Inflammatory macrophage treated with lipopolysaccharide for 1 hour (primary cell): Measurements from ENCODE around the gene ATF7.
"Not testable (repeated sequence)": the region's sequence is repeated elsewhere in the genome, so short reads cannot be mapped to it uniquely, and the experiment has no call there.

ENCODE experiments used
- DNase-seq, 2 donors: peaks; one replicate each; pipeline ENCODE4 v3.0.0-alpha.2; 2020 to 2022

The ATF7 gene

DNA sequence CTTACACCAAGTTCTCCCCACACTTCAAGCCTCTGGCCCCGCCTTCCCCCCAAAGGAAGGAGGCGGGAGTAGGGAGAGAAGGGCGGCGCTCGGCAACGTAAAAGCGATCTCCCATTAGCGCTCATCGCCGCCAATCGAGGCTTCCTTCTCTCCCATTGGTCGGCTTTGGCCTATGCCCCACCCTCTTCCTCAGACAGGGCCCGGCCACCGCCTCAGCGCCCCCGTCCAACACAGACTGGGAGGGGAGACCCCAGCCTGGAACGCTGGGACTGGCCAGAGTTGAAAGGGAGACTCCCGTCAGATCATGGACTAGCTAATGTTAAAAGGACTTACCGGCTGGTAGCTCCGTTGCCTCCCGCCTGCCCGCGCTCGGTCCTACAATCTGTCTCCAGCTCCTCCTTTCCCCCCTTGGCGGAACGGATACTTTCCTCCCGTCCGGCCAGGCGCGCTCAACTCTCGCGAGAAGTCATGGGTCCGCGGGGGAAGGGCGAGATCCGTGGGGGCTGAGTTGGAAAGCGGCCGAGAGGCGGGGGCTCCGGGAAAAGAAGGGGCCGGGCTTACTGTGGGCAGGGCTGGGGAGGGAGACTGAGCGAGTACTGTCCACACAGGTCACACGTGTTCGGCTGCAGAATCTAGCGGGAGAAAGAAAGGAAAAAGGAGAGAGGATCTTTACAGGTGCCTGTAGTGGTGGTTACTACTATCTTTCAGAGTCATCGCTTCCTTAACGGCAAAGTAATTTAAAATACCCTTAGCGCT lies at the start of gene ATF7:
TSS of gene ATF7 (minus strand) at position 437 of the 756 bp plus-strand sequence. CDS start 25,382 bp downstream, outside the sequence.
- peak; percentile 96 to 100 for DNase-seq

DNA sequence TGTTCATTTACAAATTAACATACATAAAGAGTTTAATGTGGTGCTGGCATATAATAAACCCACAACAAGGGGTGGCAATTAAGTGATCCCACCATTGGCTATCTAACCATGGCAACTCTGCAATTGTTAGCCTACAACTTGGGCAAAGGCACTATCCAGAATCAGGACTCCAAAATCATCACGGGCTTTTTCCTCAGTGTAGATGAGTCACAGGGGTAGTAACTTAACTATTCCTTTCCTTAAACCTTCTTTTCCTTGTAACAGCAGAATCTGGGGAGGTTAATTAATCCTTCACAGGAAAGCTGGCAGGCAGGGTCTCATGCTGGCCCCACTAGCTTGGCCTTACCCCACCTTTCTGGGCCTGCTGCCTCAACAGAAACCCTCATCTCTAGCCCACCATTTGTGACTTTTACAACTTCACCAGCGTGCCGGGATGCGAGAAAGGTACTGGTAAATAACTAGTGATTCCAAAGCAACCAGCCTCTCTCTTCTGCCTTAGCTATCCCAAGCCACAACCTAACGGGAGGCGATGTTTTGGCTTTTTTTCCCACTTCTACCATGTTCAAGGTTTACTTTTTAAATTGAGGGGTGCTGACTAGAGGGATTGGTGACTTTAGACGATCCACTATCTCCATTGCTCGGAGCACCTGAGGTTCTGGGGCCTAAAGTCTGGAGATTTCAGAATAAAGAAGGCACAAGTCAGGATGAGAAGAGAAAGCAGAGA lies 49.0 kb upstream of the ATF7 start:
- DNase-seq: peak in 1 of 2 donors; percentile 12

DNA sequence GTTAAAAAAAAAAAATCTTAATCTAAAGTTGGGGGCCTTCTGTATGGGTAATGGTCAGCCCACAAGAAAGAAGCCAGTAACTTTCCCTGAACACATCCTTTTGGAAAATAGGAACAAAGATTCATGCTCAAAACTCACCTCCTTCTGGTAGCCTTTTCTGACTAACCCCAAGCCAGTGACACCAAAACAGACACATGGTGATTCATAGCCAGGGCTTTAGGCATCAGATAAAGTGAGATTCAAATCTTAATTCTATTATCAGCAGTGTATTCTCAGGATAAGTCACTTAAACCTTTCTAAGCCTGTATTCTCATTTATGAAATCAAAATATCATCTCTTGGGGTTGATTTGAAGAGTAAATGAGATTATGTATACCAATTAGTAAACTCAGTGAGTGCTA lies 44.8 kb upstream of the ATF7 start:
- no peak for DNase-seq

DNA sequence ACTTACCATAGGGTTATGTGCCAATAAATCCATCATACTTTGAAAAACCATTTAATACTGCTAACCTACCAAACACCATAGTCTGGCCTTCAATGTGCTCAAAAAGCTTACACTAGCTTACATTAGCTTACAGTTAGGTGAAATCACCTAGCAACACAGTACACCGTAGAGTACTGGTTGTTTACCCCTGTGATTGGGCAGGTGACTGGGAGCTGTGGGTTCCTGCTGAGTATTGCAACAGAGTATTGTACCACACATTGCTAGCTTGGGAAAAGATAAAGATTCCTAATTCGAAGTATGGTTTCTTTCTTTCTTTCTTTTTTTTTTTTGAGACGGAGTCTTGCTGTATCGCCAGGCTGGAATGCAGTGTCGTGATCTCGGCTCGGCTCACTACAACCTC lies 44.1 kb upstream of the ATF7 start:
- DNase-seq: no peak

DNA sequence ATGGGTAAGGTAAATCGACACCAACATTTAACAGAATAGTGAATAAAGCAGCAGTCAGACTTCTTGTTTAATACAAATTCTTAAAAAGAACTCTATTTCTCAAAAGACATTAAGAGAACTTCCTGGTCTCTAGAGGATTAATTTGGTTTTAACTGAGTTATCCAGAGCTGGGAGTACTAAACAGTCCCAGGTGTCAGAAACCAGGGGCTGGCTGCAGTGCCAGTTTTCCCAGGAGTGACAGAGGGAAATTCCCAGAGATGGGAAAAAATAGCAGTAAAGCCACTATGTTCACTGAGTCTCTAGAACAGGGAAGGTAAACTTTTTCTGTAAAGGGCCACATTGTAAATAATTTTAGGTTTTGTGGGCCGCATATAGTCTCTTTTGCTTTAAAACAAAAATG lies 40.9 kb upstream of the ATF7 start:
- no peak for DNase-seq

DNA sequence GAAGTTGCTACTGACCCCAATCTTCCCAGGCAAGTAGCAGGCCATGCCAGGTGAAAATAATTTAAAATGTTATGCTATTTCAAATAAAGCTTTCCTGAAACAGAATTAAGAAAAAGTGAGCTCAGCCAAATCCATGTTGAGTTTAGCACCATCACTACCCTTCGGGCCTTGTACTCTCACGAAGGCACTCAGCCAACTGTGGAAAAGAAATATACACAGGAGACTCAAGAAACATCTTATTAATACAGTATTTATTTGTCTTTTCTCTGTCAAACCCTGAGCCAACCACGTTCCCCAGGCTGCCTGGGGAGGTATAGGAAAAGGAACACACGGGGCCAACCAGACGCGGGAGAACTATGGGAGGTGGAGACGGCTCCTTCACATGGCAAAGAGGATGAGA lies 38.8 kb upstream of the ATF7 start:
- DNase-seq: no peak

DNA sequence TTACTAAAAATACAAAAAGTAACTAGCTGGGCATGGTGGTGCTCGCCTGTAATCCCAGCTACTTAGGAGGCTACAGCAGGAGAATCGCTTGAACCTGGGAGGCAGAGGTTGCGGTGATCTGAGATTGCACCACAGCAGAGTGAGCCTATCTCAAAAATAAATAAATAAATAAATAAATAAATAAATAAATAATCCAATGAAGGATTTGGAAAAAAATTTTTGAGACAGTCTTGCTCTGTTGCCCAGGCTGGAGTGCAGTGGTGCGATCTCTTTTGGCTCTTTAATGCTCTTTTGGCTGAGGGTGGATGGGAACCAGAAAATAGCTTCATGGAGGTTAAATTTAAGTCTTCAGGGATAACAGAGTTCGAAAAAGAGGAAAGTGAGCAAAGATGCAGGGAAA lies 38.0 kb upstream of the ATF7 start:
- DNase-seq: no peak

DNA sequence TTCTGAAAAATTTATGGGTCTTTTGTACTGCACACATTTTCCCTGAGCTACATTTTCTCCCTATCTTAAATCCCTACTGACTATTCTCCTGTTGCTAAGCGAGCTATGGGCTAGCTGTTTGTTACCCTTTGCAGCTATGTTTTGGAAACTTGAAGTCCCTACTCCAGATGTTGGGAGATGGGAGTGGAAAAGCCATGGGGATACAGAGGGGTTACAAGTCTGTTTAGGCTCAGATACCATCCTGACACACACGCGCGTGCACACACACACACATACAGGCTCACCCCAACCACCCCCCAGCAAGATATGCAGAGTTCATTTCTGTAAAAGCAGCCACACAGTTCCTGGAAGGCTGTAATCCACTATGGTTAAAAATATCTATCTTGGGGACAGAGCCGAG lies 33.9 kb upstream of the ATF7 start:
- DNase-seq: no peak

DNA sequence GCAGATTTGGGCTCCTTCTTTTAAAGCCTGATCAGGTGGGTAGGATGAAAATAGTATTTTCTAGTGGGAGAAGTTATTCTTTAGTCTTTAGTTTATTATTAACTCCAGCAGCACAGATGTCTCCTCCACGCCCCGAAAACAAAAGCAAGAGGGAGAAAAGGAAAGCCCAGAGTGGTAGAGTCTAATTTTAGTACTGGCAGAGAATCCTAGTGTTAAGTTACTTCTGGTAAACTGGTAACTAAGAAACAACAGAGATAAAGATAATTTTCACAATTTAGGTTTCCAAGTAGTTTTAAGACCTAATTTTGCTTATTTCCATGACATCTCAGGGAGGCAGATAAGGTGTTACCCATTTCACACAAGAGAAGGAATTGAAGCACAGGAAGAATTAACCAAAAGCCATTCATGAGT lies 33.4 kb upstream of the ATF7 start:
- DNase-seq: no peak

DNA sequence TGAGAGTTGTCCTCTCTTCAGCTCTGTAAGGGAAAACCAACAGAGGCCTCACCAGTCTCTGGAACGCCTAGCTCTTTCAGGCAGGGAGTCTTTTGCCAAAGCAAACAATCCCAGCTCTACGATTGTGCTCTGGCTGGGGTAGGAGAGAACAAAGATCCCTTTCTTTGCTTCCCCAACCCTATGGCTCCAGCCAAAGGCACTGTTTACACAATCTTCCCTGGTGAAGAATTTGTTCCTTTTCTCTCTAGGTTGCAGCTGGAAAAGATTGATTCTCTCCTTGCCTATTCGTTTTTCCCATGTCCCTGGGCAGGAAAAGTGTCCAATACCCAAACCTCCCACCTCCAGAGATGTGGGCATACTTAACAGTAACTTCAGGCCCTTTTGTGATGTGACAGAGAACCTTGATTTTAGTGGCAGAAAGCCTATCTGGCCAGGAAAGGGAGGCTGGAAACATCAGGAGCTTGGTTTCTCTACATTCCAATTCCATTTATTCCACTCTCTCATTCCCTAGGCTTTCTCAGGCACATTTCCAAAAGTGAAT lies 32.9 kb upstream of the ATF7 start:
- no peak for DNase-seq

DNA sequence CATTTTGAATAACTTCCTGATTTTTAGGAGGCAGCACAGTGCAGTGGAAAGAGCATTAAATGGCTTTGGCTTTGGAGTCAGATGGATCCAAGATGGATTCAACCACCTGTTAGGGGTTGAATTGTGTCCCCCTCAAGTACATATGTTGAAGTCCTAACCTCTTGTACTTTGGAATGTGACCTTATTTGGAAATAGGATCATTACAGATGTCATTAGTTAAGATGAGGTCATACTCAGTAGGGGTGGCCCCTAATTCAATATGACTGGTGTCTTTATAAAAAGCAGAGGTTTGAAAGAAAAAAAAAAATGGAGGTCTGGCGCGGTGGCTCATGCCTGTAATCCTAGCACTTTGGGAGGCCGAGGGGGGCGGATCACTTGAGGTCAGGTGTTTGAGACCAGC lies 30.9 kb upstream of the ATF7 start:
- DNase-seq: no peak

DNA sequence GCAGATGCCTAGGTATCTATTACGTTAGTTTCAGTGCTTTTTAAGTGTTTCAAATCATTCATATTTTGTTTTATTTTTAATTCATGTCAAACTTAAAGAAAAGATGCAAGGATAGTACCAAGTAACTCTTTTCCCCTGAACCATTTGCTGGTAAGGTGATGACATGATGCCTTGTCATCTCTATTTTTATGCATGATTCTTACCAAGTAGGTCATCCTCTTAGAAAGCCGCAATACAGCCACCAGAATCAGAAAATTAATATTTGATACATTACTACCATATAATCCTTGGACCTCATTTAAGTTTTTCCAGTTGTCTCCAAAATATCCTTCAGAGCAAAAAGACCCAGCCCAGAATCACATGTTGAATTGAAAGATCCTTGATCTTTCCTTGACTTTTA lies 27.4 kb upstream of the ATF7 start:
- DNase-seq: no peak

DNA sequence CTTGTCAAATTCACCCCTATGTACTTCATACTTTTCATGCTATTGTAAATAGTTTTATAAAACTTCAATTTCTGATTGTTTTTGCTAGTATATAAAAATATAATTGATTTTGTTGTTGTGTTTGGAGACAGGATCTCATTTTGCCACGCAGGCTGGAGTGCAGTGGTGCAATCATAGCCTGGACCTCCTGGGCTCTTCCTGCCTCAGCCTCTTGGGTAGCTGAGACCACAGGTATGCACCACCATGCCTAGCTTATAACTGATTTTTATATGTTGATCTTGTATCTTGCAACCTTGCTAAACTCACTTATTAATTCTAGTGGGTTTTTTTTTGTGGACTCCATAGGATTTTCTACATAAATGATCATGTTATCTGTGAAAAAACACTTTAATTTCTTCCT lies 26.2 kb upstream of the ATF7 start:
- DNase-seq: no peak

DNA sequence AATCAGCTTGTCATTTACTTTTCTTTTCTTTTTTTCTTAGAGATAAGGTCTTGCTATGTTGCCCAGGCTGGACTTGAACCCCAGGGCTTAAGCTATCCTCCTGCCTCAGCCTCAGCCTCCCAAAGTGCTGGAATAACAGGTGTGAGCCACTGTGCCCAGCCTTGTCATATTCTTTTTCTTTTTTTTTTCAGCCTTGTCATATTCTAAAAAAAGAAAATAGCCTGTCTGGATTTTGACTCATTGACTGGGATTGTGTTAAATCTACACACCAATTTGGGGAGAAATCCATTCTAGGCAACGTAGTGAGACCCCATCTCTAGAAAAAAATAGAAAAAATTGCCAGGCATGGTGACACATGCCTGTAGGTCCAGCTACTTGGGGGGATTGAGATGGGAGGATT lies 25.6 kb upstream of the ATF7 start:
- DNase-seq: no peak

DNA sequence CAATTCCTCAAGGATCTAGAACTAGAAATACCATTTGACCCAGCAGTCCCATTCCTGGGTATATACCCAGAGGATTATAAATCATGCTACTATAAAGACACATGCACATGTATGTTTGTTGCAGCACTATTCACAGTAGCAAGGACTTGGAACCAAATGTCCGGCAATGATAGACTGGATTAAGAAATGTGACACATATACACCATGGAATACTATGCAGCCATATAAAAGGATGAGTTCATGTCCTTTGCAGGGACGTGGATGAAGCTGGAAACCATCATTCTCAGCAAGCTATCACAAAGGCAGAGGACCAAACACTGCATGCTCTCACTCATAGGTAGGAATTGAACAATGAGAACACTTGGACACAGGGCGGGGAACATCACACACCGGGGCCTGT lies 20.1 kb upstream of the ATF7 start:
- DNase-seq: not testable (repeated sequence)

DNA sequence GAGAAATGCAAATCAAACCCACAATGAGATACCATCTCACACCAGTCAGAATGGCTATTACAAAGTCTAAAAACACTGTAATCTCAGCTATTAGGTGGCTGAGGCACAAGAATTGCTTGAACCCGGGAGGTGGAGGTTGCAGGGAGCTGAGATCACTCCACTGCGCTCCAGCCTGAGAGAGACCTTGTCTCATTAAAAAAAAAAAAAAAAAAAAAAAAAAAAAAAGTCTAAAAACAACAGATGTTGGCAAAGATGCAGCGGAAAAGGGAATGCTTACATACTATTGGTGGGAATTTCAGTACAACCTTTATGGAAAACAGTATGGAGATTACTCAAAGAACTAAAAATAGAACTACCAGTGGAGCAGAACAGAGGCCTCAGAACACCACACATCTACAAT lies 19.0 kb upstream of the ATF7 start:
- no peak for DNase-seq

DNA sequence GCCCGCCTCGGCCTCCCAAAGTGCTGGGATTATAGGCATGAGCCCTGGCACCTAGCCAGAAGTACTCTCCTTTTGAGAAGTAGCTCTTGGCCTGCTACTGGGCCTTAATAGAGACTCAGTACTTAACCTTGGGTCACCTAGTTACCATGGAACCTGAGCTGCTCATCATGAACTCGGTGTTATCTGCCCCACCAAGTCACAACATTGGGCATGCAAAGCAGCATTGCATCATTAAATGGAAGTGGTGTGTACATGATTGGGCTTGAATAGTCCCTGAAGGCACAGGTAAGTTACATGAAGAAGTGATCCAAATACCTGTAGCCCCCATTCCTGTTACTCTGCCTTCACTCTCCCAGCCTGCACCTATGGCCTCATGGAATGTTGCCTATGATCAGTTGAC lies 18.0 kb upstream of the ATF7 start:
- DNase-seq: no peak

DNA sequence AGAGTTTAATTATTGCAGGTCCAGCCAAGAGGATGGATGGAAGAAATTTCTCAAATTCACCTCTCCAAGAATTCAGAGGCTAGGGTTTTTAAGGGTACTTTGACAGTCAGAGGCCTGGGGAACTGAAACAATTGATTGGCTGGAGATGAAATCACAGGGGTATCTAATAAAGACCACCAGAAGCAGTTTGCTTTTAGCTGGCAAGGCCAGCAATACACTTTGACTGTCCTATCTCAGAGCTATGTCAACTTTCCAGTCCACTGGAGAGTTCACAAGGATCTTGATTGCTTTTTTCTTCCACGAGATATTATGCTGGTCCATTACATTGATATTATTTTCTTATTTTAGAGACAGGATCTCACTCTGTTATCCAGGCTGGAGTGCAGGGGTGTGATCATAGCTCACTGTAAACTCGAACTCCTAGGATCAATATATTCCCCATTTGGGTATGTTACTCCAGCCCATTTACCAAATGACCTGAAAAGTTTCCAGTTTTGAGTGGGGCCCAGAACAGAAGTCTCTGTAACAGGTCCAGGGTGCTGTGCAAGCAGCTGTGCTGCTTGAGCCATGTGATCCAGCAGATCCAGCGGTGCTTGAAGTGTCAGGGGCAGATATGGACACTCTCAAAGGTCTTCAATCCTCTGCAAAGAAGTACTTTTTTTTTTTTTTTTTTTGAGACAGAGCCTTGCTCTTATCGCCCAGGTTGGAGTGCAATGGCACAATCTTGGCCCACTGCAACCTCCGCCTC lies 17.2 kb upstream of the ATF7 start:
- DNase-seq: no peak

DNA sequence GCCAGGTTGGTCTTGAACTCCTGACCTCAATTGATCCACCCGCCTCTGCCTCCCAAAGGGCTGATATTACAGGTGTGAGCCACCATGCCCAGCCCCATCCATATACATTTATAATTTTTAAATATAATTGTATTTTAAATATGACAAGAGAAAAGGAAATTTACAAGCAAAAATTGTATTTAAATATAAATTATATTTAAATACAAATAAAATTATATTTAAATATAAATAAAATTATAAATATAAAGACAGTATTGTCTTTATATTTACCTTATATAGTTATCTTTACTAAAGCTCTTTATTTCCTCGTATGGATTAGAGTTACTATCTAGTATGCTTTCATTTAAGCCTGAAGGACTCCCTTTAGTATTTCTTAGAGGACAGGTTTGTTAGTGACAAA lies 11.9 kb upstream of the ATF7 start:
- no peak for DNase-seq

DNA sequence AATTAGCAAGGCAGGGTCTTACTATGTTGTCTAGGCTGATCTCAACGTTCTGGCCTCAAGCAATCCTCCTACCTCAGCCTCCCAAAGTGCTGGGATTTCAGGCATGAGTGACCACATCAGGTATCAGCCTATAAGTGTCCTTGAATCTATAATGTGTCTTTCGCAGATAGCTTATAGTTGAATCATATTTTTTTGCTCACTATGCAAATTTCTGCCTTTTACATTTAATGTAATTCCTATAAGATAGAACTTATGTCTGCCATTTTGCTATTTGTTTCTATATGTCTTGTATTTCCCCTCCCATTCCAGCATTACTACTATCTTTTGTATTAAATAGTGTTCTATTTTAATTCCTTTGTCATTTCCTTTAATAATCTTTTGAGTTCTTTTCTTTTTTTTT lies 10.5 kb upstream of the ATF7 start:
- DNase-seq: no peak

DNA sequence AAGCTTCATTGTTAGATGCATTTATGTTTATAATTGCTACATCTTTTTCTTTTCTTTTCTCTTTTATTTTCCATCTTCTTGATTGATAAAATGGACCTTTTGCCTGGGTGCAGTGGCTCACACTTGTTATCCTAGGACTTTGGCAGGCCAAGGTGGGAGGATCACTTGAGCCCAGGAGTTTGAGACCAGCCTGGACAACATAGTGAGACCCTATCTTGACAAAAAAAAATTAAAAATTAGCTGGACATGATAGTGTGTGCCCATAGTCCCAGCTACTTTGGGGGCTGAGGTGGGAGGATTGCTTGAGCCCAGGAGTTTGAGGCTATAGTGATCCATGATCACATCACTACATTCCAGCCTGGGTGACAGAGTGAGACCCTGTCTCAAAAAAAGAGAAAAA lies 9.5 kb upstream of the ATF7 start:
- not testable (repeated sequence) for DNase-seq

DNA sequence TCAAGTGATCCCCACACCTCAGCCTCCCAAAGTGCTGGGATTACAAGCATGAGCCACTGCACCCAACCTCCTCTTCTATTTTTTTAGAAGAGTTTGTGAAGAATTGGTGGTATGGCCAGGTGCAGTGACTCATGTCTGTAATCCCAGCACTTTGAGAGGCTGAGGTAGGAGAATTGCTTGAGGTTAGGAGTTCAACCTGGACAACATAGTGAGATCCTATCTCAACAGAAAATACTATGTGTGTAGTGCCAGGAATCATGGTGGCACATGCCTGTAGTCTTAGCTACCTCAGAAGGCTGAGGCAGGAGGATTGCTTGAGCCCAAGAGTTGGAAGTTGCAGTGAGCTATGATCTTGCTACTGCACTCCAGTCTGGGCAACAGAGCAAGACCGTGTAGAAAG lies 5.5 kb upstream of the ATF7 start:
- no peak for DNase-seq

DNA sequence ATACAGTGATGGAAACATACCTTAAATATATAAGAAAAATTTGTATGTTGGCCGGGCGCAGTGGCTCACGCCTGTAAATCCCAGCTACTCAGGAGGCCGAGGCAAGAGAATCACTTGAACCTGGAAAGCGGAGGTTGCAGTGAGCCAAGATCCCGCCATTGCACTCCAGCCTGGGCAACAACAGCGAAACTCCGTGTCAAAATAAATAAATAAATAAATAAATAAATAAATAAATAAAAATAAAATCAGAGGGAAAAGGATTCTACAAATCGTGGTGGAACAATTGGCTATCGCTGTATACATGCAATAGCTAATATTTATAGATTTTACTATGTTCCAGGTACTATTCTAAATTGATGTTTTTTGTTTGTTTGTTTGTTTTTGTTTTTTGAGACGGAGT lies 1.7 kb upstream of the ATF7 start:
- no peak for DNase-seq

DNA sequence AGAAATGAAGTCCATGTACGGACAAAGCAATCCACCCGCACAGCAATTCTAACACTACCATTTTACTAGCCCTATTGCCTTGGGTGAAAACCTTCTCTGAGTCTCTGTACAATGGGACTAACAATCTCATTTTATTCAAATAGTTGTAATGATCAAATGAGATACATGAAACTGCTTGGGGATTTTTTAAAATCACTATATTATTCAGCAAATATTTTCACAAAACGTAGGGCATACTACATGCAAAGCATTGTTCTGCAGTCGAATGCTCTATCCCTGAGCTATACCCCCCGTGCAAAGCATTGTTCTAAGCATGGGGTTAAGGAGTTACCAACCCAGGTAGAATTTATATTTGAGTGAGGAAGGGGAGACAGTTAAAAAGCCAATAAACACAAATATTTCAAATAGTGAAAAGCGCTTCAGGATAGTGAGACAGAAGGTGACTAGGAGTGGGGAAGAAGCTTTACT lies 554 bp upstream of the ATF7 start:
- no peak for DNase-seq
